Liver (tissue), 3 donors: ENCODE measurements around the gene ASPHD1.

Experiments used
- EGR1 ChIP-seq, 2 donors: IDR thresholded peaks; 2 replicates each; pipeline ENCODE4 v1.6.1; 2016 to 2018; ENCODE audit warnings: antibody characterized with exemption in 2 of 2, low read depth in 2 of 2
- JUND ChIP-seq, 2 donors: IDR thresholded peaks; 2 replicates each; pipeline ENCODE4 v1.6.1; 2016; ENCODE audit warnings: antibody characterized with exemption in 2 of 2
- MAX ChIP-seq: IDR thresholded peaks from 2 replicates; pipeline ENCODE4 v1.6.1; 2016; ENCODE audit warnings: antibody characterized with exemption
- RXRA ChIP-seq, 2 donors: IDR thresholded peaks; 2 replicates each; pipeline ENCODE4 v1.6.1; 2017 to 2018; ENCODE audit warnings: antibody characterized with exemption in 2 of 2, mild to moderate bottlenecking in 1 of 2
- TF ChIP-seq, protein P1 (sequence below): fragments of 150-350 bp; IDR thresholded peaks from 2 replicates; pipeline ENCODE4 v1.5.1; 2017; ENCODE audit warnings: improper control_type of control experiment, low read depth, low read length; ENCODE audit not compliant: missing input control
- TF ChIP-seq, protein P2 (sequence below): IDR thresholded peaks from 2 replicates; pipeline ENCODE4 v1.6.1; 2016; ENCODE audit warnings: antibody characterized with exemption, mild to moderate bottlenecking
- donor health status: healthy.
- donor health status: healthy.

- TF ChIP-seq, protein P1, sequence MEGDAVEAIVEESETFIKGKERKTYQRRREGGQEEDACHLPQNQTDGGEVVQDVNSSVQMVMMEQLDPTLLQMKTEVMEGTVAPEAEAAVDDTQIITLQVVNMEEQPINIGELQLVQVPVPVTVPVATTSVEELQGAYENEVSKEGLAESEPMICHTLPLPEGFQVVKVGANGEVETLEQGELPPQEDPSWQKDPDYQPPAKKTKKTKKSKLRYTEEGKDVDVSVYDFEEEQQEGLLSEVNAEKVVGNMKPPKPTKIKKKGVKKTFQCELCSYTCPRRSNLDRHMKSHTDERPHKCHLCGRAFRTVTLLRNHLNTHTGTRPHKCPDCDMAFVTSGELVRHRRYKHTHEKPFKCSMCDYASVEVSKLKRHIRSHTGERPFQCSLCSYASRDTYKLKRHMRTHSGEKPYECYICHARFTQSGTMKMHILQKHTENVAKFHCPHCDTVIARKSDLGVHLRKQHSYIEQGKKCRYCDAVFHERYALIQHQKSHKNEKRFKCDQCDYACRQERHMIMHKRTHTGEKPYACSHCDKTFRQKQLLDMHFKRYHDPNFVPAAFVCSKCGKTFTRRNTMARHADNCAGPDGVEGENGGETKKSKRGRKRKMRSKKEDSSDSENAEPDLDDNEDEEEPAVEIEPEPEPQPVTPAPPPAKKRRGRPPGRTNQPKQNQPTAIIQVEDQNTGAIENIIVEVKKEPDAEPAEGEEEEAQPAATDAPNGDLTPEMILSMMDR: no peak
- TF ChIP-seq, protein P2, sequence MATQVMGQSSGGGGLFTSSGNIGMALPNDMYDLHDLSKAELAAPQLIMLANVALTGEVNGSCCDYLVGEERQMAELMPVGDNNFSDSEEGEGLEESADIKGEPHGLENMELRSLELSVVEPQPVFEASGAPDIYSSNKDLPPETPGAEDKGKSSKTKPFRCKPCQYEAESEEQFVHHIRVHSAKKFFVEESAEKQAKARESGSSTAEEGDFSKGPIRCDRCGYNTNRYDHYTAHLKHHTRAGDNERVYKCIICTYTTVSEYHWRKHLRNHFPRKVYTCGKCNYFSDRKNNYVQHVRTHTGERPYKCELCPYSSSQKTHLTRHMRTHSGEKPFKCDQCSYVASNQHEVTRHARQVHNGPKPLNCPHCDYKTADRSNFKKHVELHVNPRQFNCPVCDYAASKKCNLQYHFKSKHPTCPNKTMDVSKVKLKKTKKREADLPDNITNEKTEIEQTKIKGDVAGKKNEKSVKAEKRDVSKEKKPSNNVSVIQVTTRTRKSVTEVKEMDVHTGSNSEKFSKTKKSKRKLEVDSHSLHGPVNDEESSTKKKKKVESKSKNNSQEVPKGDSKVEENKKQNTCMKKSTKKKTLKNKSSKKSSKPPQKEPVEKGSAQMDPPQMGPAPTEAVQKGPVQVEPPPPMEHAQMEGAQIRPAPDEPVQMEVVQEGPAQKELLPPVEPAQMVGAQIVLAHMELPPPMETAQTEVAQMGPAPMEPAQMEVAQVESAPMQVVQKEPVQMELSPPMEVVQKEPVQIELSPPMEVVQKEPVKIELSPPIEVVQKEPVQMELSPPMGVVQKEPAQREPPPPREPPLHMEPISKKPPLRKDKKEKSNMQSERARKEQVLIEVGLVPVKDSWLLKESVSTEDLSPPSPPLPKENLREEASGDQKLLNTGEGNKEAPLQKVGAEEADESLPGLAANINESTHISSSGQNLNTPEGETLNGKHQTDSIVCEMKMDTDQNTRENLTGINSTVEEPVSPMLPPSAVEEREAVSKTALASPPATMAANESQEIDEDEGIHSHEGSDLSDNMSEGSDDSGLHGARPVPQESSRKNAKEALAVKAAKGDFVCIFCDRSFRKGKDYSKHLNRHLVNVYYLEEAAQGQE: no peak
- TF ChIP-seq MAX: no peak
- TF ChIP-seq RXRA (IDR thresholded peaks at IDR 0.05): no peak
- TF ChIP-seq JUND (IDR thresholded peaks at IDR 0.05): no peak
- TF ChIP-seq EGR1 (IDR thresholded peaks at IDR 0.05; ENCODE audit: low read depth in 2 of 2): no peak
Measured at GRCh38 chr16:29876217-29876593, 24.1 kb upstream of the ASPHD1 start.
